Ovary (tissue), 3 donors: ENCODE results near the gene VCL.

ENCODE experiments used
- CTCF ChIP-seq, 3 donors: fragments of 450-650 bp in 2 of 3; fragments of 200-600 bp in 1 of 3; IDR thresholded peaks; one replicate each; pipeline versions ENCODE4 v1.5.1 to v1.8.0; 2016 to 2022; ENCODE audit warnings: antibody characterized with exemption in 3 of 3, mild to moderate bottlenecking in 1 of 3
- POLR2A ChIP-seq: fragments of 450-650 bp; IDR thresholded peaks from one replicate; pipeline ENCODE4 v1.6.1; 2017; ENCODE audit warnings: antibody characterized with exemption, mild to moderate bottlenecking, moderate library complexity
- donor health status: DM: no; HTN: no; CAD: no.

GRCh38 chr10:74117738-74118137, 119.8 kb downstream of the VCL start:
- TF ChIP-seq CTCF (IDR thresholded peaks at IDR 0.05) (no peak), POLR2A (no peak)
